Head of caudate nucleus (tissue), 42 donors: ENCODE measurements around the gene PIK3R5.

Experiments used
- DNase-seq, 42 donors: peaks; one replicate each; pipeline versions ENCODE4 v3.0.0 to v3.0.0-alpha.2; 2020 to 2021; ENCODE audit warnings: mixed read lengths in 7 of 42
- intact Hi-C: fragments of 100-400 bp; cut with DNase I; formaldehyde crosslinking; loops from one replicate; pipeline ENCODE4 v1.15.0; 2022

PIK3R5 gene

GRCh38 chr17:8965394-8966168, at the start of gene PIK3R5:
TSS of gene PIK3R5 (minus strand) at chr17:8965707. CDS start at chr17:8911494, 54,213 bp downstream.
- peak in 7 of 42 donors; percentile 12 to 47 (median 30) for DNase-seq
- intact Hi-C loops = no loop called here

DNA sequence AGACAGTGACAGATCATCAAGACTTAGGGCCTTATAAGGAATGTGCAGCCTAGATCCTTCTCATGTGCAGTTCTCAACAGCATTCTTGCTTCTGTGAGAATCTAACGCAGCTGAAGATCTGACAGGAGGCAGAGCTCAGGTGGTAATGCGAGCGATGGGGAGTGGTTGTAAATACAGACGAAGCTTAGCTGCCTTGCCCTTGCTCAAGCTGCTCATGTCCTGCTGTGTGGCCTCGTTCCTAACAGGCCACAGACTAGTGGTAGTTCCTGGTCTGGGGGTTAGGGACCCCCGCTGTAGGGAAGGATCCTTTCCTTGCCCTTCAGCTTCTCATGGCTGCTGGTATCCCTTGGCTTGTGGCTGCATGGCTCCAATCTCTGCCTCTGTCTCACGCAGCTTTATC, 45.5 kb upstream of the PIK3R5 start:
- intact Hi-C loops = no loop called here
- no peak for DNase-seq

GRCh38 chr17:9009737-9010136, 44.2 kb upstream of the PIK3R5 start:
- intact Hi-C loops = no loop called here
- DNase-seq = no peak

DNA sequence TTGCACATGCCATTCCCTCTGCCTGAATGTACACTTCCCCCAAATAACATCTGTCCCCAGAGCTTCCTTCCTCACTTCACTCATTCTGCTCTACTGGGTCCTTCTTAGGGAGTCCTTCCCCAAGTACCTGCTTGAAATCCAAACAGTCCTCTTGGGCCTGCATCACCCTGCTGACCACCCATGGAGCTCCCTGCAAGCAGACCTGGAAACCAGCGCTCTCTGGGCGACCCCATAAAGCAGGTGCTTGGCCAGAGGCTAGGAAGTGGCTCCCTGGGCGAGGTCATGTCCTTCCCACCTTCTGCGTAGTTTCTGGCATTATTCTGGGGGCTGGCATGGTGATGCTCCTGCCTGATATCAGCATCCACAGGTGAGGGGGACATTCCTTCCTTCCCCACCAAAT, 43.6 kb upstream of the PIK3R5 start:
- intact Hi-C loops = no loop called here

DNA sequence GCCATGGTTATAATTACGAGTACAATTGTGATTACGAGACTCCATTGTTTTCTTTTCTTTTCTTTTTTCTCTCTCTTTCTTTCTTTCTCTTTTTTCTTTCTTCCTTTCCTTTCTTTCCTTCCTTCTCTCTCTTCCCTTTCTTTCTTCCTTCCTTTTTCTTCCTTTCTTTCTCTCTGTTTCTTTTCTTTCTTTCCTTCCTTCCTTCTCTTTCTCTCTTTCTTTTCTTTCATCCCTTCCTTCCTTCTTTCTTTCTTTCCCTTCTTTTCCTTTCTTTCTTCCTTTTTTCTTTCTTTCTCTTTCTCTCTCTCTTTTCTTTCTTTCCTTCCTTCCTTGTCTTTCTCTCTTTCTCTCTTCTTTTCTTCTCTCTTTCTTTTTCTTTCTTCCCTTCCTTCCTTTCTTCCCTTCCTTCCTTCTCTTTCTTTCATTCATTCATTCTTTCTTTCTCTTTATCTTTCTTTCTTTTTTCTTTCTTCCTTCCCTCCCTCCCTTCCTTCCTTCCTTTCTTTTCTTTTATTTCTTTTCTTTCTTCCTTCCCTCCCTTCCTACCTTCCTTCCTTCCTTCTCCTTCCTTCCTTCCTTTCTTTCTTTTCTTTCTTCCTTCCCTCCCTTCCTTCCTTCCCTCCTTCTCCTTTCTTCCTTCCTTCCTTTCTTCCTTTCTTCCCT, 41.7 kb upstream of the PIK3R5 start:
- DNase-seq = no peak
- intact Hi-C loops = no loop called here

More for the DNA sequence above, 43.6 kb upstream of the PIK3R5 start:
- DNase-seq = no peak

DNA sequence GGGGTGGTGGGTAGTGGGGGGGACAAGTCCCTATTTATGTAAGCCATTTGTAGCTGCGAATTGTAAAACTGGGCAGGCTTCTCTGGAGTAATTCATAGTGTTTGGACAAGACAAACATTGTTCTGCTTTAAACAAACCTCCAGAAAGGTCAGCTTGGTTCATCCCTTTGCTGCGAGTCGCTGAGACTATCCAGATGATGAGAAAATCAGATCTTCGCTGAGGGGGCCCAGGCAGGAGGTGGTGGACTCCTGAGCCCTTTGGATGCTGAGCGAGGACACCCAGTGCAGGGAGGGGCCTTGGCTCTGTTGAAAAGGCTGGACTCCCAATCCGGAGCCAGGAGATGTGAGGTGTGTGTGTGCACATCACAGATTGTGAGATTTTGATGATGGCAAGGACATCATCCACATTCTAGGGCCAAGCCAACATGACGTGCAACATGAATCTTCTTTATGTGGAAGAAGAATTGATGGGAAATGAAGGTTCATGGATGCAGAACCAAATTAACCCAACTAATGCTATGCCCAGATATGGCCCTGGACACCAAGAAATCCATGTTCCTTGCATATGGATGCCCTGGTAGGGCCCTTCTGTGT, 40.8 kb upstream of the PIK3R5 start:
- DNase-seq = no peak
- intact Hi-C loops = no loop called here

GRCh38 chr17:9004961-9005285, 39.4 kb upstream of the PIK3R5 start:
- intact Hi-C loops = no loop called here
- no peak for DNase-seq

GRCh38 chr17:9004132-9004960, 38.8 kb upstream of the PIK3R5 start:
- intact Hi-C loops = no loop called here
- no peak for DNase-seq

GRCh38 chr17:9003355-9004131, 38.0 kb upstream of the PIK3R5 start:
- peak in 4 of 42 donors; percentile 27 to 60 (median 46) for DNase-seq
- intact Hi-C loops = no loop called here

DNA sequence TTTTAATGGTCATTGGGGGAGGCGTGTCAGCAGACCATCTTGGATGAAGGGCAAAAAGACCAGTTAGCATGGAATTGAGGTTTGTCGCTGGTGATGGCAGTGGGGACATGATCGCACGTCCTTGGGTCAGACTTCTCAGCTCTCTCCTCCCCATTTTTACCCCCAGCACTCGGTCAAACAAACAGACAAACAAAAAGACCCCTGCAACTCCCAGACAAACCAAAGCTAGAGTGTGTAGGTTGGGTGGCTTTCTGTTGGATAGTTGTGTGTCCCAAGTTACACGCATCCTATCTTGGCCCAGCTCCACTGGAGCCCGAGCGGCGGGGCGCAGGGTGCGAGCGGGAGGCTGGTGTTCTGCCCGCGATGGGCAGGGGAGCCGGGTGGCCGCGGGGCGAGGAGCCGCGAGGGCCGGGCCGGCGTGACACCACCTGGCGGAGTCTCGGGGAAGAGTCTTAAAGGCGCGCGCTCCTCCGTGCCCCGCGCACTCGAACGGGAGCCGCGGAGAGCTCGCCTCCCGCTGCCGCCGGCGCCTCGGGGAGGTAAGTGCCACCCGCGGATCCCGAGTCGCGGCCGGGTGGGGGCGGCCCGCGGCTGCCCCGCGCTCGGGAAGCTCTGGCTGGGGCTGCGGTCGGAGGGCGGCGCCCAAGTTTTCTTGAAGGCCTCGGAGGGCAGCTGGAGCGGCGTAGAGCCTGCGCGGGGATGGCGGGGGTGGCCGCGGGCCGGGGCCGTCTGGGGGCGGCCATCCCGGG, 37.3 kb upstream of the PIK3R5 start:
- DNase-seq = peak in 25 of 42 donors; percentile 6 to 59 (median 31)
- intact Hi-C loops = no loop called here

- peak in 1 of 42 donors; percentile 35 for DNase-seq
- intact Hi-C loops = no loop called here
Observed at GRCh38 chr17:9002227-9002605, 36.7 kb upstream of the PIK3R5 start.

DNA sequence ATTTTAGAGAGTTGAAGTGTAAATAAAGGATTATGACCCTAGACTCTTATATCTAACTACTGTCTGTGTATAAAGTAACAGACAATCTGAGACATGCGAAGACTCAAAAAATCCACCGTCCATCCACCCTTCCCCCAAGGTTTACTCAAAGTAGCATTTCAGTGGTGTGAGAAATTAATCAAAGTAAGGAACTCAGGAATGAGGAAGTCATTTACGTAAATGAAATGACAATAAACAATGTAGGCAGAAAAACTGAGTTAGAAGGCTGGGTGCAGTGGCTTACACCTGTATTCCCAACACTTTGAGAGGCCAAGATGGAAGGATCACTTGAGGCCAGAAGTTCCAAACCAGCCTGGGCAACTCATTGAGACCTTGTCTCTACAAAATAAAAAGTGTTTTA, 36.1 kb upstream of the PIK3R5 start:
- peak in 1 of 42 donors; percentile 4 for DNase-seq
- intact Hi-C loops = no loop called here

GRCh38 chr17:8997994-8998628, 32.6 kb upstream of the PIK3R5 start:
- intact Hi-C loops = no loop called here
- DNase-seq = peak in 35 of 42 donors; percentile 16 to 75 (median 51)

DNA sequence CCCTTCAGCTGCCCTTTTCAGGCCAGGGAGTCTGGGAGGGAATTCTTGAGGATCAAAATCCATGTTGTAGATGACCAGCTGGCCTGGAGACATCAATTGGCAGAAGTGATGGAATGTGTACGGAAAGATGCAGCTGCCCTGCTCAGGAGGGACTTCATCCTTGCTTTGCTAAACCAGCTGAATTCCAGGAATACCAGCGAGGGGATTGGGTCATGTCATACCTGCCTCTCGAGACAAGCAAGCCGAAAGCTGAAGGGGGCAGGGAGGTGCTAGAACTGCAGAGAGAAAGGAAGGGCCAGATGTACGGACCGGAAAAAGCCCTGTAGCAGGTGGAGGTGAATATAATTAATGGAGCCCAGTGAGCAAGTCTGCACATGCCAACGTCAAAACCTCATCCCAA, 30.2 kb upstream of the PIK3R5 start:
- intact Hi-C loops = no loop called here
- peak in 1 of 42 donors; percentile 20 for DNase-seq

- DNase-seq = peak in 41 of 42 donors; percentile 34 to 92 (median 75)
- intact Hi-C loops = loop anchor here (5.0 kb wide), 1 partner anchor 528 kb away; no protein-coding TSS in a partner anchor
Observed at GRCh38 chr17:8994319-8994718, 28.8 kb upstream of the PIK3R5 start.

DNA sequence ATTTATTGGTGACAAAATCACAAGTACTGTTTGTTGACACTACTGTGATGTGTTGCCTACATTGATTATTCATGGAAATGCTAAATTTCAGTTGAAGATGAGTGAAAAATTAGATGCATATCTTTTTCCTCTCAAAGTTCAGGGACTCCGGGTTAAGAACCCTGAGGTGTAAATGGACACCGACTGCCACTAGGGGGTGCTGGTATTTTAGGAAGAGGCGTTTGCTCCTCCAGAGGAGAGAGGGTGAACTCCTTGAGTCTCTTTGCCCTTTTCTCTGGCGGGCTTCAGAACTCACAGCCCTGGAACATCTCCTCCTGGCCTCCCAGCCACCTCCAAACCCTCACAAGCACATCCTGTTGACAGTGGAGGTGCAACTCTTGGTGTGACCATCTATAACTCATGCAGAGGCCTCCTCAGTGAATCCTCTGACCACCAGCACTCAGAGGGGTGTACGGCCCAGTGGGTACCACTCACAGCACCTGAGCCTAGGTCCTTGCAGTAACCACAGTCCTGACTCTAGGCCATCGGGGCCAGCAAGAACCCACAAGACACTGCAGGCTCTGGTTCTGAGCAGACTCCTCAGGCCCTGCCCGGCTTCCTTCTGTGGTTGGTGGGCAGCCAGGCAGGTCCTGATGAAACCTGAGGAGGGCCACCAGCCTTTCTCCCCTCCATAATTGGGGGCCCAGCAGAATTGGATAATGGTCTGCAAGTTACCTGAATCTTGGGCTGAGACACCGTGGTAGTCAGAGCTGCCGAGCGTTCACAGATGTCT, 26.2 kb upstream of the PIK3R5 start:
- intact Hi-C loops = loop anchor here (5.0 kb wide), 1 partner anchor 531 kb away; no protein-coding TSS in a partner anchor
- peak; percentile 35 to 89 (median 70) for DNase-seq
